Measurements from ENCODE around the gene SERPINE1.
"Not testable (repeated sequence)": the region's sequence is repeated elsewhere in the genome, so short reads cannot be mapped to it uniquely, and the experiment has no call there.

The SERPINE1 gene

DNA sequence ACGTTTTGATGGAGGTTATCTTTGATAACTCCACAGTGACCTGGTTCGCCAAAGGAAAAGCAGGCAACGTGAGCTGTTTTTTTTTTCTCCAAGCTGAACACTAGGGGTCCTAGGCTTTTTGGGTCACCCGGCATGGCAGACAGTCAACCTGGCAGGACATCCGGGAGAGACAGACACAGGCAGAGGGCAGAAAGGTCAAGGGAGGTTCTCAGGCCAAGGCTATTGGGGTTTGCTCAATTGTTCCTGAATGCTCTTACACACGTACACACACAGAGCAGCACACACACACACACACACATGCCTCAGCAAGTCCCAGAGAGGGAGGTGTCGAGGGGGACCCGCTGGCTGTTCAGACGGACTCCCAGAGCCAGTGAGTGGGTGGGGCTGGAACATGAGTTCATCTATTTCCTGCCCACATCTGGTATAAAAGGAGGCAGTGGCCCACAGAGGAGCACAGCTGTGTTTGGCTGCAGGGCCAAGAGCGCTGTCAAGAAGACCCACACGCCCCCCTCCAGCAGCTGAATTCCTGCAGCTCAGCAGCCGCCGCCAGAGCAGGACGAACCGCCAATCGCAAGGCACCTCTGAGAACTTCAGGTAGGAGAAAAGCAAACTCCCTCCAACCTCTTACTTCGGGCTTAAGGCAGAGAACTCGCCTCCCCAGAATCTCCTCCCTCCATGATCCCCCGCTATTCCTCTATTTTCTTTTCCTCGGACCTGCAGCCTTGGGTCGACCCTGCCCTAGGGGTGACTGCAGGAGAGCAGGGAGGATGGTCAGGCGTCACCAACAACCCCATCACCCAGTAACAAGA lies at the start of gene SERPINE1:
TSS of gene SERPINE1 (plus strand) at position 454 of the 809 bp plus-strand sequence. CDS start 1,290 bp downstream, outside the sequence.
- no peak for DNase-seq

DNA sequence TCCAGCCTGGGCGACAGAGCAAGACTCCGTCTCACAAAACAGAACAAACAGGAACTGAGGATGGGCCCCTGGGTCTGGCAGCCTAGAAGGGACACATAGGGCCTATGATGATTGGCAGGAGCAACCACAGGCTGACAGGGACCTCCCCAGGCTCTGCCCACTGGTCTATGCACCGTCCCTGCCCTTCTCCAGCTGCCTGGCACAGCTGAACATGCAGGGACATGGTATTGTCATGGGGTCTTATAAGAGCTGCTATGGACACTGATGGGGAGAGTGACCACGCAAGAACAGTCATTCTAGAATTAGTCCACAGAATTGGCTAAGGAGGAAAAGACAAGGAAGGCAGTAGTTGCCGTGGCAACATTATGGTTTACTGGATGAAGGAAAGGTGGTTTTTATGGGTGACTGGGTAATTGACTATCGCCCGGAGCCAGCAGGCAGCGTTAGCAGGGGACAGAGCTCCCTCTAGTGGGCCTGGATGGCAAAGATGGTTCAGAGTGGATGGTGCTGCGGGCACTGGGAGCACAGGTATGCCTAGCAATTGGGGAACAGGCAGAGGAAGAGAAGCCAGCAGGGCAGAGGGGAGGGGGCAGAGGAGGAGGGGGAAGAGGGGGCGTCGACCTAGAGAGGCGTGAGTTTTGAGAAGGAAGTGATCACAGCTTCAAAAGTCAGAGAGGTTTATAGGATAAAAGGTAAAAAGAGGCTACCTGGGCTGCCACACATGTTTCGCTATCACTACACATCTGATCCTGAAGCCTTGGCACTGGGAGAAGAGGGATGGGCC lies 49.4 kb upstream of the SERPINE1 start:
- DNase-seq = peak; percentile 64

DNA sequence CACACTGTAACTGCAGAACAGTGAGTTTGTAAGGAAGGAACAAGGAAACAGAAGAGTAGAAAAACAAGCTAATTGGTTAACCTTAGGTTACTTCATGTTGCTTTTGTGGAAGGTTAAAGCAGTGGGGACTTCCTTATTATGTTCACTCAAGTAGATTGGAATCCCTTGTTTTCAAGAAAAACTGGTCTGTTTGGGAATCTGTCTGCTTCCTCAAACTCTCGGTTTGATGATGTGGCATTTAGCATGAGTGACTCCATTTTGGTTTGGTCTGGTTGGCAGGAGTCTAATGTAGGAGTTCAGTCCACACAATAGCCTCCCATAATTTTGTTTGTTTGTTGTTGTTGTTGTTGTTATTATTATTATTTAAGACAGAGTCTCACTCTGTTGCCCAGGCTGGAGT lies 45.5 kb upstream of the SERPINE1 start:
- DNase-seq = no peak

GRCh38 chr7:101084865-101085161 lies 42.1 kb upstream of the SERPINE1 start:
- DNase-seq = no peak

- DNase-seq = peak; percentile 41
These were observed 41.5 kb upstream of the SERPINE1 start, which contains the start of gene TRIM56 for GRCh38 chr7:101085162-101085964. Gene TRIM56 (plus strand): TSS chr7:101085481. CDS start chr7:101087313, 1,832 bp downstream.

DNA sequence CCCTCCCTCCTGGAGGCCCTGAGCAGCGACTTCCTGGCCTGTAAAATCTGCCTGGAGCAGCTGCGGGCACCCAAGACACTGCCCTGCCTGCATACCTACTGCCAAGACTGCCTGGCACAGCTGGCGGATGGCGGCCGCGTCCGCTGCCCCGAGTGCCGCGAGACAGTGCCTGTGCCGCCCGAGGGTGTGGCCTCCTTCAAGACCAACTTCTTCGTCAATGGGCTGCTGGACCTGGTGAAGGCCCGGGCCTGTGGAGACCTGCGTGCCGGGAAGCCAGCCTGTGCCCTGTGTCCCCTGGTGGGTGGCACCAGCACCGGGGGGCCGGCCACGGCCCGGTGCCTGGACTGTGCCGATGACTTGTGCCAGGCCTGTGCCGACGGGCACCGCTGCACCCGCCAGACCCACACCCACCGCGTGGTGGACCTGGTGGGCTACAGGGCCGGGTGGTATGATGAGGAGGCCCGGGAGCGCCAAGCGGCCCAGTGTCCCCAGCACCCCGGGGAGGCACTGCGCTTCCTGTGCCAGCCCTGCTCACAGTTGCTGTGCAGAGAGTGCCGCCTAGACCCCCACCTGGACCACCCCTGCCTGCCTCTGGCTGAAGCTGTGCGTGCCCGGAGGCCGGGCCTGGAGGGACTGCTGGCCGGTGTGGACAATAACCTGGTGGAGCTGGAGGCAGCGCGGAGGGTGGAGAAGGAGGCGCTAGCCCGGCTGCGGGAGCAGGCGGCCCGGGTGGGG lies 39.4 kb upstream of the SERPINE1 start:
- DNase-seq = no peak

GRCh38 chr7:101088069-101088425 lies 38.9 kb upstream of the SERPINE1 start:
- no peak for DNase-seq

DNA sequence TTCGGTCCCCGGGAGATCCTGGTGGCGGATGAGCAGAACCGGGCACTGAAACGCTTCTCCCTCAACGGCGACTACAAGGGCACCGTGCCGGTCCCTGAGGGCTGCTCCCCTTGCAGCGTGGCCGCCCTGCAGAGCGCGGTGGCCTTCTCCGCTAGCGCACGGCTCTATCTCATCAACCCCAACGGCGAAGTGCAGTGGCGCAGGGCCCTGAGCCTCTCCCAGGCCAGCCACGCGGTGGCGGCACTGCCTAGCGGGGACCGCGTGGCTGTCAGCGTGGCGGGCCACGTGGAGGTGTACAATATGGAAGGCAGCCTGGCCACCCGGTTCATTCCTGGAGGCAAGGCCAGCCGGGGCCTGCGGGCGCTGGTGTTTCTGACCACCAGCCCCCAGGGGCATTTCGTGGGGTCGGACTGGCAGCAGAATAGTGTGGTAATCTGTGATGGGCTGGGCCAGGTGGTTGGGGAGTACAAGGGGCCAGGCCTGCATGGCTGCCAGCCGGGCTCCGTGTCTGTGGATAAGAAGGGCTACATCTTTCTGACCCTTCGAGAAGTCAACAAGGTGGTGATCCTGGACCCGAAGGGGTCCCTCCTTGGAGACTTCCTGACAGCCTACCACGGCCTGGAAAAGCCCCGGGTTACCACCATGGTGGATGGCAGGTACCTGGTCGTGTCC lies 37.9 kb upstream of the SERPINE1 start:
- no peak for DNase-seq

GRCh38 chr7:101089876-101090275 lies 37.0 kb upstream of the SERPINE1 start:
- no peak for DNase-seq

- DNase-seq = not testable (repeated sequence)
These were observed 34.5 kb upstream of the SERPINE1 start for GRCh38 chr7:101092266-101092905.

DNA sequence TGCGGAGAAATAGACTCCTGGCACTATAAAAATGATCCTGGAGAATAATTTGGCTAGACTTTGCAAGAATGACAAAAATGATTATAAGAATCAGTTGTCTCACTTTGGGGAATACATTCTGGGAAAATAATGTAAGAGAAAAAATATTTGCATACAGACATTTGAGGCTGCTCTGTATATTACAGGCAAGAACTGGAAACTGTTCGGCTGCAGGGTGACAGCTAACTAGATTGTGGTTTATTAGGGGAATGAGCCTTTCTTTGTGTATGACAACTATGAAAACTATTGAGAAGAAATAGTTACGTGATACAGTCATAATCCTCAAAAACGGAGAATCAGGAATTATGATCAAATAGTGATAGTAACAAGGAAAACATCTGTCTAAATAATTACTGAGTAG lies 33.0 kb upstream of the SERPINE1 start:
- DNase-seq = no peak

DNA sequence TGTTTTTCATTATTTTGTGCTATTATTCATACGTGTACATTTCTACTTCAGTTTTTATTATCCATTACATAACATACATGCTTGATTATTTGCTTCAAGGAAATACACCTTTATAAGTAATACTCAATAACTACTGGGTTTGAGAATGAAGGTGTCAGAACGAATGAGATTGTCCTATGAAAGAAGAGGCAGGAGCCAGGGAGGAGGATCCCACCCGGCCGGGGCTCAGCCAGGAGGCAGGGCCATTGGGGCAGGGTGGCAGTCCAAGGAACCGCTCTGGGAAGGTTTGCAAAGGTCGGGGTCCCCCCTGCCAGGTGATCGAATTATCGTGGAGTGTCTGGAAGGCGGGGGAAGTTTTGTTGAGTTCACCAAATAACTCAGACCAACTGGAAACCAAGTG lies 32.5 kb upstream of the SERPINE1 start:
- no peak for DNase-seq

GRCh38 chr7:101094791-101095375 lies 32.0 kb upstream of the SERPINE1 start:
- DNase-seq = no peak

DNA sequence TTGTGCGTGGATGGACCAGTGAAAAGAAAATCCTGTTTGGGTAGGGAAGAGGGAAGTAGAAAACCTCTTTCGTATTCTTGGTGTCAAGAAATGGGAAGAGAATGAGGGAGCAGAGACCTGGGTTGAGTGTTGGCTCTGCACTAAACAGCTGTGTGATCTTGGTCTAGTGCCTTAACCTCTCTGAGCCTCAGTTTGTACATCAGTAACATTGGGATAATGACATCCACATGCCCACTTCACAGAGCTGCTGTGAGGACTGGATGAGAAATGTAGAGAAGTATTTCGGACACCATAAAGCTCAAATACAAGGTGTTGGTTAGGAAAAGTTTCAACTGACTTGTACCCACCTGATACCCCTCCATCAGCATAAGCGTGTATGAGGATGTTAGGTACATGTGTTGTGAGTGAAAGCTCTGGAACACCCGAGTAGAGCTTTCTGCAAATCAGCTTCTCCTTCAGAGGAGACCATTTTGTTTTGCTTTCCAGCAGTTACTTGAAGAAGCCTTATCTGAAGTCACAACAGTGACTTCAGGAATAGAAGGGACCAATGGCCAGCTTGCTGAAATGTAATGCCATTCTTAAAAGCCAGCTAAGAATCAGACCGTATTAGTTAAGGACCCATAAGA lies 30.5 kb upstream of the SERPINE1 start:
- no peak for DNase-seq

- DNase-seq = no peak
These were observed 30.0 kb upstream of the SERPINE1 start for GRCh38 chr7:101096957-101097347.

DNA sequence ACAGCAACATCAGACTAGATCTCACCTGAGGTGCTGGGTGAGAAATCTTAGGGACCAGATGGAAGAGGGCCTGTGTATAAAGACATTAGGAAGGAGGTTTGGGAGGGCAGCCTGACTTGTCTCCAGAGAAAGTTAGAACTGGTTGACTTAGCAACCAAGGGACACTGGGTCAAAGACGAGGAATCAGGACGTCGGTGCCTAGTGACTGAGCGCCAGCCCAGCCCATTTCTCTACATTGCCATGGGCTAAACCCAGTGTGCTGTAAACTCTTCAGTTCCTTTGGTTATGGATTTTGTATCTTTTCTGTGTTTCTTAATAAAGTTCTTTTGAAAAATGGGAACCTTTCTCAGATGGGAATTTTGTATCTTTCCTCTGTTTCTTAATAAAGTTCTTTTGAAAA lies 29.3 kb upstream of the SERPINE1 start:
- no peak for DNase-seq

DNA sequence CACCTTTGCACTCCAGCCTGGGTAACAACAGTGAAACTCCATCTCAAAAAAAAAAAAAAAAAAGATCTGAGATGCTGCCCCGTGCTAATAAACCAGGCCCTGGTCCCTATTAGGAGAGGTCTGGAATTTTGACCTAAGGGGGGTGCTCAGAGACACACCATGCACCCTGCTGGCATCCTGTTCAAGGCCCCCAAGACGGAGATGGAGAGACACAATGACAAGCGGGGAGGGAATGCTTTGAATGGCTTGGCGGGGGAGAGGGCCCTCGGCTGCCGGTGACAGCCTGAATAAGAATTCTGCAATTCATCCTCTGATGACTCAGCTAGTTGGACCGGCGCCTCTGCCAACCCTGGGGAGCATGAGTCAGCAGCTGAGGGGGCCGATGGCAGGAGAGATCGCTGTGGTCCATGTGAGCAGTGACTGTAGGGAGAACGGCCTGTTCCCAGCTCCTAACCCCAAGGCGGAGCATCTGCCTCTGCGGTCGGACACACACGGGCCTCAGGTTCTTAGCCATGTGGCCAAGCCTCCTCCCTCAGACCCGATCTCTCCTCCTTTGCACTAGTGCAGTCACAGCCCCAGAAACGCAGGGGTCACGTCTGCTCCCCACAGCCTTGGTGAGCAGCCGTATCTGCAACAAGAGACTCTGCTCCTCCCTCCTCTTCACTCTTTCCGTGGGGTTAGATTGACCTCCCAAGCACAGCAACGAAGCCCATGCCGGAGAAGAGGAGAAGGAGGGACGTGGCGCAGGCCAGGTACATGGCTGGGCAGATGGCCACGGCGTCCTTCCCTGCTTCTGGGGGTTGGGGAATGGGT lies 26.7 kb upstream of the SERPINE1 start:
- DNase-seq = no peak

- DNase-seq = no peak
These were observed 25.8 kb upstream of the SERPINE1 start for GRCh38 chr7:101100858-101101847.

- no peak for DNase-seq
These were observed 24.9 kb upstream of the SERPINE1 start for GRCh38 chr7:101102026-101102425.
